Spleen (tissue), 7 donors: ENCODE results near the gene NSF.
"Not testable (repeated sequence)": the region's sequence is repeated elsewhere in the genome, so short reads cannot be mapped to it uniquely, and the experiment has no call there.

Experiments used
- CTCF ChIP-seq, 11 experiments: fragments of 200-600 bp in 7 of 11; fragments of 450-650 bp in 4 of 11; sonication (generic) in 4 of 11; IDR thresholded peaks in 8 of 11; conservative IDR thresholded peaks in 3 of 11; 1 replicate in 7 of 11; 2 replicates in 4 of 11; pipeline versions ENCODE4 v1.4.0 to v1.8.0; 2016 to 2021; ENCODE audit warnings: antibody characterized with exemption in 11 of 11, inconsistent platforms in 4 of 11, mild to moderate bottlenecking in 1 of 11
- POLR2A ChIP-seq, 3 donors: fragments of 450-650 bp; IDR thresholded peaks; one replicate each; pipeline ENCODE4 v1.5.1; 2017; ENCODE audit warnings: antibody characterized with exemption in 3 of 3, mild to moderate bottlenecking in 1 of 3
- donor health status: DM: no; HTN: no; CAD: no; lungs with moderate emphysema.
- donor health status: DM: no; HTN: no; CAD: no.
- donor health status: DM: no; HTN: no; CAD: no.

GRCh38 chr17:46627452-46627851 is 37.0 kb downstream of the NSF start:
- not testable (repeated sequence) for TF ChIP-seq CTCF (IDR thresholded peaks at IDR 0.05 in 8 of 11, conservative IDR thresholded peaks at IDR 0.05 in 3 of 11); POLR2A (IDR thresholded peaks at IDR 0.05)
